HK-2 (cell line): ENCODE results near the gene ALMS1.
"Not testable (repeated sequence)": the region's sequence is repeated elsewhere in the genome, so short reads cannot be mapped to it uniquely, and the experiment has no call there.

Source experiments
- DNase-seq: peaks from one replicate; pipeline ENCODE4 v3.0.0-alpha.2; 2018; ENCODE audit not compliant: unreplicated experiment

Gene ALMS1

DNA sequence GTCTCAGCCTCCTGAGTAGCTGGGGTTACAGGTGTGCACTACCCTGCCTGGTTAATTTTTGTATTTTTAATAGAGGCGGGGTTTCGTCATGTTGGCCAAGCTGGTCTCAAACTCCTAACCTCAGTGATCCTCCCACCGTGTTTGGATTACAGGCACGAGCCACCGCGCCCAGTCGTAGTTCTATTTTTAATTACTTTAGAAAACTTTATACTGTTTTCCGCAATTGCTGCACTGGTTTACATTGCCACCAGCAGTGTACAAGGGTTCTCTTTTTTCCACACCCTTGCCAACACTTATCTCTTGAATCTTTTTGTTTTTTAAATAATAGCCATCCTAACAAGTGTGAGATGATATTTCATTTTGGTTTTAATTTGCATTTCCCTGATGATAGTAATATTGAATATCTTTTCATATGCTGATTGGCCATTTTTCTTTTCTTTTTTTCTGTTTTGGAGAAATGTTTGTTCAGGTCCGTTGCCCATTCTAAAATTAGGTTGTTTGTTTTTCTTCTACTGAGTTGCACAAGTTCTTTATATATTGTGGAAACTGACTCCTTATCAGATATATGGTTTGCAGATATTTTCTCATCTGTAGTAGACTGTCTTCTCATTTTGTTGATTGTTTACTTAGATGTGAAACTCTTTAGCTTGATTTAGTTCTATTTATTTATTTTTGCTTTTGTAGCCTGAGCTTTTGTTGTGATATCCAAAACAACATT is 16.9 kb downstream of the ALMS1 start:
- no peak for DNase-seq

GRCh38 chr2:73403237-73403636 is 17.6 kb downstream of the ALMS1 start:
- no peak for DNase-seq

DNA sequence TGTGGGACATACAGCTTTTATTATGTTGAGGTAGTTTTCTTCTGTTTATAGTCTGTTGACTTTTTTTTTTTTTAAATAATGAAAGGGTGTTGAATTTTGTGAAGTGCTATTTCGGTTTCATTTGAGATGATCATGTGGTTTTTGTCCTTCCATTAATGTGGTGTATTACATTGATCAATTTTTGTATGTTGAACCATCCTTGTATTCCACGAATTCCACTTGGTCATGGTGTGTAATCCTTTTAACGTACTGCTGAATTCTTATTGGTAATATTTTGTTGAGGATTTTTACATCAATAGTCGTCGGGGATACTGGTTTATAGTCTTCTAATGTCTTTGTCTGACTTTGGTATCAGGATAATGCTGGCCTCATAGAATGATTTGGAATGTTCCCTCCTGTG is 18.8 kb downstream of the ALMS1 start:
- DNase-seq, result no peak

DNA sequence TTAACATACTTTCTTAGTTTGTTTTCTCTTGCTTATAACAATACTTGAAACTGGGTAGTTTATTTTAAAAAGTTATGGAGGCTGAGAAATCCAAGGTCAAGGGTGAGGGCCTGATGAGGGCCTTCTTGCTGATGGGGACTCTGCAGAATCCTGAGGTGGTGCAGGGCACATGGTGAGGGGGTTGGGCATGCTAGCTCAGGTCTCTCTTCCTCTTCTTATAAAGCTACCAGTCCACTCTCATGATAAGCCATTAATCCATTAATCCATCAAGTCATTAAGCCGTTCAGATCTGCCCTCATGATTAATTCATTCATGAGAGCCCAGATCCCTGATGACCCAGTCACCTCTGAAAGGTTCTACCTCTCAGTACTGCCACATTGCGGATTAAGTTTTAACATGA is 21.4 kb downstream of the ALMS1 start:
- no peak for DNase-seq

GRCh38 chr2:73408198-73408597 is 22.6 kb downstream of the ALMS1 start:
- no peak for DNase-seq

GRCh38 chr2:73414696-73415095 is 29.1 kb downstream of the ALMS1 start:
- no peak for DNase-seq

GRCh38 chr2:73415906-73416305 is 30.3 kb downstream of the ALMS1 start:
- DNase-seq, result no peak

- DNase-seq, result no peak
Observed at GRCh38 chr2:73418343-73418742, 32.7 kb downstream of the ALMS1 start.

GRCh38 chr2:73423913-73424312 is 38.3 kb downstream of the ALMS1 start:
- DNase-seq, result no peak

DNA sequence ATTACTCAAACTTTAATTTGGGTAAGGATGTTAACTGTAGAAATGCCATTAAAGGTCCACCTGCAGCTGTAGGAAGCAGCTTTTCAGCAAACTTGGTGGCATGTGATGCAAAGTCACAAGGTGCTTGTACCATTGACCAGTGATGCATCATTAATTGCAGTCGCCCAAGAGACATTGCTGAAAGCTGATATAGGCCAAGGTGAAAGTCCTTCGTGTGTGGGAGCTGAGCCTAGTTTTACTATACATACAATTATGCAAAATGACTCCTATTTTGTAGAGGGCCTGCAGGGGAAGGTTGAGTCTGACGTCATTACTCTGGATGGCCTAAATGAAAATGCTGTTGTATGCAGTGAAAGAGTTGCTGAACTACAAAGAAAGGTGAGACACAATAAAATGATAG is 40.5 kb downstream of the ALMS1 start:
- no peak for DNase-seq

GRCh38 chr2:73436019-73436418 is 50.4 kb downstream of the ALMS1 start:
- no peak for DNase-seq

DNA sequence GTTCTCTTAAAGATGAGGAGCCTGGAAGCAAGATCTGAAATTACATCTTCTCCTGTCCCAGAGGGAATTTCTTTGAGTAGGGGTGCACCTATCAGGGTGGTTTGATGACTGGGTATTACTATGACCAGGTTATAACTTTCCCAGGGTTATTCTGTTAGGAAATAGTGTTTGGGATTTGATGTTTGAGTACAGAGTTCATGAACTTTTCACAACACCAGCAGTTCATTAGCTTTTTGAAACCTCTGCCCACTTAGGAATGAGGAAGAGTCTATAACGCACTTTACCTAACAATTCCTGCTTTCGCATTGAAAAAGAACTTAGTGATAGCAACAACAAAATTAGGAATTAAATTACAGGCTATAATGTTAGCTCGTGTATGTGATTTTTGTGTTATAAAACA is 58.6 kb downstream of the ALMS1 start:
- no peak for DNase-seq

DNA sequence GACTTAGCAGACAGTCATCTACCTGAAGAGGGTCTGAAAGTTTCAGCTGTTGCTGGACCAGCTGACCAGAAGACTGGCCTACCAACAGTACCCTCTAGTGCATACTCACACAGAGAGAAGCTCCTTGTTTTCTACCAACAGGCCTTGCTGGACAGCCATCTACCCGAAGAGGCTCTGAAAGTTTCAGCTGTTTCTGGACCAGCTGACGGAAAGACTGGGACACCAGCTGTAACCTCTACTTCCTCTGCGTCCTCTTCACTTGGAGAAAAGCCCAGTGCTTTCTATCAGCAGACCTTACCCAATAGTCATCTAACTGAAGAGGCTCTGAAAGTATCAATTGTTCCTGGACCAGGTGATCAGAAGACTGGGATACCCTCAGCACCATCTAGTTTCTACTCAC is 63.2 kb downstream of the ALMS1 start:
- DNase-seq, result no peak

DNA sequence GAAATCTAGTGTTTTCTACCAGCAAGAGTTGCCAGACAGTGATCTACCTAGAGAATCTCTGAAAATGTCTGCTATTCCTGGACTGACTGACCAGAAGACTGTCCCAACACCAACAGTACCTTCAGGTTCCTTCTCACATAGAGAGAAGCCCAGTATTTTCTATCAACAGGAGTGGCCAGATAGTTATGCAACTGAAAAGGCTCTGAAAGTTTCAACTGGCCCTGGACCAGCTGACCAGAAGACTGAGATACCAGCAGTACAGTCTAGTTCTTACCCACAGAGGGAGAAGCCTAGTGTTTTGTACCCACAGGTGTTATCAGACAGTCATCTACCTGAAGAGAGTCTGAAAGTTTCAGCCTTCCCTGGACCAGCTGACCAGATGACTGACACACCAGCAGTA is 63.8 kb downstream of the ALMS1 start:
- no peak for DNase-seq

DNA sequence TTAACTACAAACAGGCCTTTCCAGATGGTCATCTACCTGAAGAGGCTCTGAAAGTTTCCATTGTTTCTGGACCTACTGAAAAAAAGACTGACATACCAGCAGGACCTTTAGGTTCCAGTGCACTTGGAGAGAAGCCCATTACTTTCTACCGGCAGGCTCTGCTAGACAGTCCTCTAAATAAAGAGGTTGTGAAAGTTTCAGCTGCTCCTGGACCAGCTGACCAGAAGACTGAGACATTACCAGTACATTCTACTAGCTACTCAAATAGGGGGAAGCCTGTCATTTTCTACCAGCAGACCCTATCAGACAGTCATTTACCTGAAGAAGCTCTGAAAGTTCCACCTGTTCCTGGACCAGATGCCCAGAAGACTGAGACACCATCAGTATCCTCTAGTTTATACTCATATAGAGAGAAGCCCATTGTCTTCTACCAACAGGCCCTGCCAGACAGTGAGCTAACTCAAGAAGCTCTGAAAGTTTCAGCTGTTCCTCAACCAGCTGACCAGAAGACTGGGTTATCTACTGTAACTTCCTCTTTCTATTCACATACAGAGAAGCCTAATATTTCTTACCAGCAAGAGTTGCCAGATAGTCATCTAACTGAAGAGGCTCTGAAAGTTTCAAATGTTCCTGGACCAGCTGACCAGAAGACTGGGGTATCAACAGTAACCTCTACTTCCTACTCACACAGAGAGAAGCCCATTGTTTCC is 65.8 kb downstream of the ALMS1 start:
- DNase-seq, result no peak

DNA sequence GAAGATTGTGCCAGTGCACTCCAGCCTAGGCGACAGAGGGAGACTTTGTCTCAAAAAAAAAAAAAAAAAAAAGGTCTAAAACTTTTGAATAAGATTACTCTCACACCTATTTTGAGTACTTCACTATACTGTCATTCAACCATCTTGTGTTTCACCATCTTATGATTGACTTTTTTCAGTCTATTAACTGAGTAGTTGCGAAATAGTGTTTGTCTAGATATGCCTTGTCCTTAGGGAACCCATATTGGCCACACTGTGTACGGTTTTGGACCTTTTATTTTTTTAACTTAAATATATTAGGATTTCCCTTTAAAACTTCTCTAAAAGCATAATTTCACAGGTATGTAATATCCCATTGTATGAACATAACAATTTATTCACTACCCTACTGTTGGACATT is 72.3 kb downstream of the ALMS1 start:
- no peak for DNase-seq

DNA sequence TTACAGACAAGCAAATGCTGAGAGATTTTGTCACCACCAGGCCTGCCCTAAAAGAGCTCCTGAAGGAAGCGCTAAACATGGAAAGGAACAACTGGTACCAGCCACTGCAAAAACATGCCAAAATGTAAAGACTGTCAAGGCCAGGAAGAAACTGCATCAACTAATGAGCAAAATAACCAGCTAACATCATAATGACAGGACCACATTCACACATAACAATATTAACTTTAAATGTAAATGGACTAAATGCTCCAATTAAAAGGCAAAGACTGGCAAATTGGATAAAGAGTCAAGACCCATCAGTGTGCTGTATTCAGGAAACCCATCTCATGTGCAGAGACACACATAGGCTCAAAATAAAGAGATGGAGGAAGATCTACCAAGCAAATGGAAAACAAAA is 76.8 kb downstream of the ALMS1 start:
- not testable (repeated sequence) for DNase-seq

GRCh38 chr2:73468376-73468775 is 82.7 kb downstream of the ALMS1 start:
- DNase-seq, result no peak

DNA sequence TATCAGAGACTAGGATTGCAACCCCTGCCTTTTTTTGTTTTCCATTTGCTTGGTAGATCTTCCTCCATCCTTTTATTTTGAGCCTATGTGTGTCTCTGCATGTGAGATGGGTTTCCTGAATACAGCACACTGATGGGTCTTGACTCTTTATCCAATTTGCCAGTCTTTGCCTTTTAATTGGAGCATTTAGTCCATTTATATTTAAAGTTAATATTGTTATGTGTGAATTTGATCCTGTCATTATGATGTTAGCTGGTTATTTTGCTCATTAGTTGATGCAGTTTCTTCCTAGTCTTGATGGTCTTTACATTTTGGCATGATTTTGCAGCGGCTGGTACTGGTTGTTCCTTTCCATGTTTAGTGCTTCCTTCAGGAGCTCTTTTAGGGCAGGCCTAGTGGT is 98.2 kb downstream of the ALMS1 start:
- DNase-seq, result not testable (repeated sequence)

- DNase-seq, result no peak
Observed at GRCh38 chr2:73487112-73487657, 101.5 kb downstream of the ALMS1 start.

GRCh38 chr2:73488079-73488478 is 102.4 kb downstream of the ALMS1 start:
- no peak for DNase-seq

DNA sequence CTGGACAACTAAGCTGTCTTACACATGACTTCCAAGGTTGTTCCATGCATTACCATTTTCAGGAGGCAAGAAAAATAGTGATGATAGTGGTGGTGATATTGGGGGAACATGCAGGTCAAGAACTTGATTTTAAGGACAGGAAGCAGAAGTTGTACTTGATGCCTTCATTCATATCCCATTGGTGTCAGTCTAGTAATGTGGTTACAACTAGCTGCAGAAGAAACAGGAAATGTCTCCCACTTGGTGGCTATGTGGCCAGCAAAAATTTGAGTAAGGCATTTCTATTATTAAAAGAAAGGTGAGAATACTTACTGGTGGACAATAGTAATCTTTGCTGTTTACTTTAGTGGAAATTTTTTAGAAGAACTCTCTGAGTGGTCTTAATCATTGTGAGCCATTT is 103.4 kb downstream of the ALMS1 start:
- no peak for DNase-seq

GRCh38 chr2:73494031-73494430 is 108.4 kb downstream of the ALMS1 start:
- no peak for DNase-seq
